Liver (tissue), 3 donors: ENCODE results near the gene ZNF780B.

Source experiments
- HNF4G ChIP-seq: IDR thresholded peaks from 2 replicates; pipeline ENCODE4 v1.6.1; 2016; ENCODE audit warnings: antibody characterized with exemption
- JUND ChIP-seq, 2 donors: IDR thresholded peaks; 2 replicates each; pipeline ENCODE4 v1.6.1; 2016; ENCODE audit warnings: antibody characterized with exemption in 2 of 2
- REST ChIP-seq: IDR thresholded peaks from 2 replicates; pipeline ENCODE4 v1.6.1; 2016; ENCODE audit warnings: antibody characterized with exemption, mild to moderate bottlenecking
- RXRA ChIP-seq, 2 donors: IDR thresholded peaks; 2 replicates each; pipeline ENCODE4 v1.6.1; 2017 to 2018; ENCODE audit warnings: antibody characterized with exemption in 2 of 2, mild to moderate bottlenecking in 1 of 2
- SP1 ChIP-seq: IDR thresholded peaks from 2 replicates; pipeline ENCODE4 v1.6.1; 2018; ENCODE audit warnings: antibody characterized with exemption, mild to moderate bottlenecking
- TAF1 ChIP-seq: conservative IDR thresholded peaks from 2 replicates; pipeline ENCODE4 v1.6.1; 2016; ENCODE audit warnings: antibody characterized with exemption, mild to moderate bottlenecking
- YY1 ChIP-seq: IDR thresholded peaks from 2 replicates; pipeline ENCODE4 v1.6.1; 2016; ENCODE audit warnings: antibody characterized with exemption, mild to moderate bottlenecking
- TF ChIP-seq, protein P1 (sequence below): fragments of 150-350 bp; IDR thresholded peaks from 2 replicates; pipeline ENCODE4 v1.5.1; 2017; ENCODE audit warnings: improper control_type of control experiment, low read depth, low read length; ENCODE audit not compliant: missing input control
- TF ChIP-seq, protein P2 (sequence below): IDR thresholded peaks from 2 replicates; pipeline ENCODE4 v1.6.1; 2016; ENCODE audit warnings: antibody characterized with exemption
- donor health status: healthy.
- donor health status: healthy.

DNA sequence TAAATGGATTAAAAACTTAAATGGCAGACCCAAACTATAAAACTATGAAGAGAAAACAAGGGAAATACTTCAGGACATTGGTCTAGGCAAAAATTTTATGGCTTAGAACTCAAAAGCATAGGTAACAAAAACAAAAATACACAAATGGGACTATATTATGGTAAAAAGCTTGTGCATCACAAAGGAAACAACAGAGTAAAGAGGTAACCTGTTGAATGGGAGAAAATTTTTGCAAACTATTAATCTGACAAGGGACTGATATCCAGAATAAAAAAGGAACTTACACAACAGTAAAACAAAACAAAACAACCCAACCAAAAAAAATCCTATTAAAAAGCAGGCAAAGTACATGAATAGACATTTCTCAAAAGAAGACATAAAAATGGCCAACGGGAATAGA is 68.4 kb downstream of the ZNF780B start:
- TF ChIP-seq, protein P1, sequence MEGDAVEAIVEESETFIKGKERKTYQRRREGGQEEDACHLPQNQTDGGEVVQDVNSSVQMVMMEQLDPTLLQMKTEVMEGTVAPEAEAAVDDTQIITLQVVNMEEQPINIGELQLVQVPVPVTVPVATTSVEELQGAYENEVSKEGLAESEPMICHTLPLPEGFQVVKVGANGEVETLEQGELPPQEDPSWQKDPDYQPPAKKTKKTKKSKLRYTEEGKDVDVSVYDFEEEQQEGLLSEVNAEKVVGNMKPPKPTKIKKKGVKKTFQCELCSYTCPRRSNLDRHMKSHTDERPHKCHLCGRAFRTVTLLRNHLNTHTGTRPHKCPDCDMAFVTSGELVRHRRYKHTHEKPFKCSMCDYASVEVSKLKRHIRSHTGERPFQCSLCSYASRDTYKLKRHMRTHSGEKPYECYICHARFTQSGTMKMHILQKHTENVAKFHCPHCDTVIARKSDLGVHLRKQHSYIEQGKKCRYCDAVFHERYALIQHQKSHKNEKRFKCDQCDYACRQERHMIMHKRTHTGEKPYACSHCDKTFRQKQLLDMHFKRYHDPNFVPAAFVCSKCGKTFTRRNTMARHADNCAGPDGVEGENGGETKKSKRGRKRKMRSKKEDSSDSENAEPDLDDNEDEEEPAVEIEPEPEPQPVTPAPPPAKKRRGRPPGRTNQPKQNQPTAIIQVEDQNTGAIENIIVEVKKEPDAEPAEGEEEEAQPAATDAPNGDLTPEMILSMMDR: no peak
- no peak for TF ChIP-seq YY1
- TF ChIP-seq SP1: no peak
- TF ChIP-seq TAF1: no peak
- no peak for TF ChIP-seq REST
- TF ChIP-seq RXRA (IDR thresholded peaks at IDR 0.05): no peak
- TF ChIP-seq JUND (IDR thresholded peaks at IDR 0.05): no peak
- TF ChIP-seq, protein P2, sequence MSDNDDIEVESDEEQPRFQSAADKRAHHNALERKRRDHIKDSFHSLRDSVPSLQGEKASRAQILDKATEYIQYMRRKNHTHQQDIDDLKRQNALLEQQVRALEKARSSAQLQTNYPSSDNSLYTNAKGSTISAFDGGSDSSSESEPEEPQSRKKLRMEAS: no peak
- TF ChIP-seq HNF4G: no peak
